SK-N-SH (cell line): Measurements from ENCODE around the gene PRKACB. TPM values are rescaled to one million over a fixed set of nuclear protein-coding genes. Genes with fewer than 3 reads are reported as not detected.

ENCODE experiments used
- CTCF ChIA-PET: fragments of 300-600, 350-600 bp; formaldehyde crosslinking; extraction: SDS; loops from one replicate; lab custom pipeline; 2021; lab: Yijun Ruan, JAX
- POLR2A ChIA-PET: fragments of 350-600 bp; sonication (Branson Sonifier 250); formaldehyde crosslinking; extraction: SDS; loops from one replicate; lab custom pipeline; 2020; ENCODE audit warnings: antibody characterized with exemption, inconsistent platforms; lab: Yijun Ruan, JAX
- DNase-seq: peaks from one replicate; pipeline ENCODE4 v3.0.0; 2012
- H2AFZ ChIP-seq: fragments of 200-600 bp; sonication (generic); 2 replicates; pipeline ENCODE4 v1.8.1; 2016; ENCODE audit warnings: antibody characterized with exemption, mild to moderate bottlenecking, low read depth
- H3F3A ChIP-seq: fragments of 200-600 bp; sonication (generic); replicated peaks from 2 replicates; pipeline ENCODE3; 2016; ENCODE audit warnings: antibody characterized with exemption, mild to moderate bottlenecking; ENCODE audit not compliant: insufficient read depth
- H3K27ac ChIP-seq, 2 experiments: fragments of 200-500 bp in 1 of 2; fragments of 200-600 bp in 1 of 2; sonication (Bioruptor generic) in 1 of 2; sonication (generic), shearing (Covaris generic) in 1 of 2; 2 replicates each; pipeline versions ENCODE4 v1.5.1 to v1.6.1; 2014 to 2016; ENCODE audit warnings: low read depth in 2 of 2, inconsistent platforms in 1 of 2, low read length in 1 of 2, mild to moderate bottlenecking in 1 of 2, mixed read lengths in 1 of 2
- H3K27me3 ChIP-seq: fragments of 200-600 bp; sonication (generic), shearing (Covaris generic); 2 replicates; pipeline ENCODE4 v1.6.1; 2016; ENCODE audit warnings: mixed run types; ENCODE audit not compliant: insufficient read depth
- H3K36me3 ChIP-seq, 2 experiments: fragments of 200-500 bp in 1 of 2; fragments of 200-600 bp in 1 of 2; sonication (Bioruptor generic) in 1 of 2; sonication (generic) in 1 of 2; replicated peaks in 1 of 2; 2 replicates each; pipeline versions ENCODE3 to v1.5.1; 2014 to 2016; ENCODE audit warnings: low read length in 1 of 2, mild to moderate bottlenecking in 1 of 2; ENCODE audit not compliant: insufficient read depth in 2 of 2, control insufficient read depth in 1 of 2
- H3K4me1 ChIP-seq, 2 experiments: fragments of 200-500 bp in 1 of 2; fragments of 200-600 bp in 1 of 2; sonication (Bioruptor generic) in 1 of 2; sonication (generic), shearing (Covaris generic) in 1 of 2; 2 replicates each; pipeline versions ENCODE4 v1.5.1 to v1.6.1; 2014 to 2016; ENCODE audit warnings: low read depth in 1 of 2, low read length in 1 of 2, mixed run types in 1 of 2; ENCODE audit not compliant: insufficient read depth in 2 of 2, control insufficient read depth in 1 of 2
- H3K4me2 ChIP-seq: fragments of 200-600 bp; sonication (generic), shearing (Covaris generic); 2 replicates; pipeline ENCODE4 v1.6.1; 2017; ENCODE audit warnings: mixed run types
- H3K4me3 ChIP-seq, 2 experiments: fragments of 200-500 bp in 1 of 2; fragments of 200-600 bp in 1 of 2; sonication (Bioruptor generic) in 1 of 2; sonication (generic), shearing (Covaris generic) in 1 of 2; 2 replicates each; pipeline versions ENCODE4 v1.5.1 to v1.8.1; 2014 to 2016; ENCODE audit warnings: low read depth in 2 of 2, inconsistent platforms in 1 of 2, low read length in 1 of 2, mild to moderate bottlenecking in 1 of 2, mixed read lengths in 1 of 2, moderate library complexity in 1 of 2
- H3K79me2 ChIP-seq: fragments of 200-600 bp; sonication (generic); 2 replicates; pipeline ENCODE4 v1.8.1; 2017; ENCODE audit warnings: mild to moderate bottlenecking; ENCODE audit not compliant: insufficient read depth
- H3K9ac ChIP-seq: fragments of 200-600 bp; sonication (generic); 2 replicates; pipeline ENCODE4 v1.6.1; 2017; ENCODE audit warnings: mixed run types
- H3K9me2 ChIP-seq: fragments of 200-600 bp; sonication (generic); 2 replicates; pipeline ENCODE4 v1.6.1; 2017; ENCODE audit warnings: mixed run types
- H3K9me3 ChIP-seq: fragments of 200-600 bp; sonication (generic); 2 replicates; pipeline ENCODE4 v1.6.1; 2017; ENCODE audit warnings: mixed run types, mild to moderate bottlenecking, moderate library complexity
- H4K20me1 ChIP-seq: fragments of 200-600 bp; sonication (generic); 2 replicates; pipeline ENCODE4 v1.6.1; 2017; ENCODE audit warnings: mild to moderate bottlenecking, mixed run types; ENCODE audit not compliant: insufficient read depth
- CTCF ChIP-seq: fragments of 200-600 bp; sonication (generic); IDR thresholded peaks from 2 replicates; pipeline ENCODE4 v1.6.1; 2017; ENCODE audit warnings: antibody characterized with exemption, mild to moderate bottlenecking, moderate library complexity
- ELF1 ChIP-seq: IDR thresholded peaks from 2 replicates; pipeline ENCODE4 v1.4.0; 2012
- EP300 ChIP-seq, 2 experiments: IDR thresholded peaks; 2 replicates each; pipeline versions ENCODE4 v1.4.0 to v1.6.1; 2012; ENCODE audit warnings: borderline replicate concordance in 1 of 2, low read depth in 1 of 2, low read length in 1 of 2
- EZH2phosphoT487 ChIP-seq: fragments of 200-600 bp; sonication (generic); IDR thresholded peaks from 2 replicates; pipeline ENCODE4 v1.6.1; 2017; ENCODE audit warnings: low read depth, mixed run types, mild to moderate bottlenecking, antibody characterized with exemption, moderate library complexity, borderline replicate concordance
- FOSL2 ChIP-seq: IDR thresholded peaks from 2 replicates; pipeline ENCODE4 v1.4.0; 2012; ENCODE audit warnings: low read depth, mild to moderate bottlenecking, moderate library complexity, borderline replicate concordance
- FOXM1 ChIP-seq: IDR thresholded peaks from 2 replicates; pipeline ENCODE4 v1.4.0; 2012; ENCODE audit warnings: low read depth, mild to moderate bottlenecking
- GABPA ChIP-seq: IDR thresholded peaks from 2 replicates; pipeline ENCODE4 v1.4.0; 2012; ENCODE audit warnings: low read depth, mild to moderate bottlenecking
- JUND ChIP-seq: IDR thresholded peaks from 2 replicates; pipeline ENCODE4 v1.4.0; 2012
- NFIC ChIP-seq: IDR thresholded peaks from 2 replicates; pipeline ENCODE4 v1.4.0; 2012; ENCODE audit warnings: borderline replicate concordance
- NRF1 ChIP-seq: IDR thresholded peaks from 2 replicates; pipeline ENCODE4 v1.6.1; 2012; ENCODE audit warnings: low read depth, mild to moderate bottlenecking, low read length
- PBX3 ChIP-seq: IDR thresholded peaks from 2 replicates; pipeline ENCODE4; 2012
- POLR2AphosphoS5 ChIP-seq: IDR thresholded peaks from 2 replicates; pipeline ENCODE4 v1.6.1; 2012; ENCODE audit warnings: low read depth, low read length
- RCOR1 ChIP-seq: fragments of 150-350 bp; IDR thresholded peaks from 2 replicates; pipeline ENCODE4 v1.6.1; 2017; ENCODE audit warnings: antibody characterized with exemption, low read length
- REST ChIP-seq: IDR thresholded peaks from 2 replicates; pipeline ENCODE4 v1.6.1; 2012; ENCODE audit warnings: mild to moderate bottlenecking, low read depth, low read length, moderate library complexity
- RFX5 ChIP-seq: IDR thresholded peaks from 2 replicates; pipeline ENCODE4 v1.6.1; 2012; ENCODE audit warnings: mild to moderate bottlenecking, improper control_type of control experiment, low read length
- SIN3A ChIP-seq: IDR thresholded peaks from 2 replicates; pipeline ENCODE4 v1.6.1; 2012; ENCODE audit warnings: low read depth, mild to moderate bottlenecking, low read length, moderate library complexity, borderline replicate concordance
- TCF12 ChIP-seq: IDR thresholded peaks from 2 replicates; pipeline ENCODE4 v1.4.0; 2012
- USF1 ChIP-seq: IDR thresholded peaks from 2 replicates; pipeline ENCODE4 v1.4.0; 2012; ENCODE audit warnings: low read depth, borderline replicate concordance
- YY1 ChIP-seq: IDR thresholded peaks from 2 replicates; pipeline ENCODE4 v1.4.0; 2012; ENCODE audit warnings: low read depth, mild to moderate bottlenecking
- ZBTB33 ChIP-seq: IDR thresholded peaks from 2 replicates; pipeline ENCODE4 v1.4.0; 2012; ENCODE audit warnings: low read depth, borderline replicate concordance
- polyA plus RNA-seq, 3 experiments: library from polyadenylated mRNA; depleted of rRNA; stranded (reverse); fragments of >200 nt; gene quantifications; 2 replicates each; pipeline ENCODE4 v1.2.3, GENCODE V29; 2012

PRKACB gene
- polyA plus RNA-seq, 1 of the 3 experiments (the other 2 are of a cell fraction) = 7.5 TPM

GRCh38 chr1:84280912-84281311 is 136.8 kb downstream of the PRKACB start:
- no peaks in the 10 kb centered on the region for H3K36me3 ChIP-seq
- no peak overlapping the region for H3K4me2 ChIP-seq
- H3K27me3 ChIP-seq = no peaks in the 10 kb centered on the region
- H3K4me3 ChIP-seq = no peak overlapping the region
- no peaks in the 10 kb centered on the region for H3K4me1 ChIP-seq
- DNase-seq = no peak
- no peaks in the 10 kb centered on the region for H3K79me2 ChIP-seq
- ChIA-PET CTCF (no interaction called here), POLR2A (no interaction called here)
- H3K9ac ChIP-seq = no peak overlapping the region
- no peak for TF ChIP-seq SIN3A
- no peak for TF ChIP-seq NRF1
- no peak for TF ChIP-seq EZH2phosphoT487
- TF ChIP-seq ZBTB33 = no peak
- TF ChIP-seq CTCF = no peak
- TF ChIP-seq FOSL2 = no peak
- TF ChIP-seq FOXM1 = no peak
- TF ChIP-seq PBX3 = no peak
- no peak for TF ChIP-seq NFIC
- no peak for TF ChIP-seq GABPA
- no peak for TF ChIP-seq RCOR1
- no peak for TF ChIP-seq JUND
- TF ChIP-seq ELF1 = no peak
- no peak for TF ChIP-seq USF1
- no peak for TF ChIP-seq POLR2AphosphoS5
- no peak for TF ChIP-seq EP300 (IDR thresholded peaks at IDR 0.05; ENCODE audit: borderline replicate concordance in 1 of 2, low read depth in 1 of 2, low read length in 1 of 2)
- no peak for TF ChIP-seq RFX5
- TF ChIP-seq YY1 = no peak
- TF ChIP-seq TCF12 = no peak
- no peak for TF ChIP-seq REST
- H4K20me1 ChIP-seq = no peaks in the 10 kb centered on the region
- peaks cover 4% of the 10 kb centered on the region for H3F3A ChIP-seq
- no peaks in the 10 kb centered on the region for H3K9me3 ChIP-seq
- no peak overlapping the region for H3K27ac ChIP-seq
- no peak overlapping the region for H2AFZ ChIP-seq
- H3K9me2 ChIP-seq = no peaks in the 10 kb centered on the region
